PC-9 (cell line): ENCODE results near the gene ARHGAP33. TPM values are rescaled to one million over a fixed set of nuclear protein-coding genes. Genes with fewer than 3 reads are reported as not detected.

Experiments
- BruUV-seq: library from RNA; stranded (reverse); fragments of 400-500 nt; replicated peaks from 2 replicates; lab custom pipeline; 2021; lab: Mats Ljungman, UMichigan
- CTCF ChIA-PET: fragments of 300-600 bp; sonication (Branson Sonifier 250); formaldehyde crosslinking; loops from one replicate; lab custom pipeline; 2022; ENCODE audit warnings: antibody characterized with exemption; lab: Charles Lee
- POLR2A ChIA-PET: fragments of 300-600 bp; sonication (Branson Sonifier 250); formaldehyde crosslinking; loops from one replicate; lab custom pipeline; 2022; ENCODE audit warnings: antibody characterized with exemption; ENCODE audit not compliant: unreplicated experiment; lab: Charles Lee
- DNase-seq, 2 experiments: peaks; one replicate each; pipeline versions ENCODE4 v3.0.0 to v3.0.0-alpha.2; 2015 to 2022; ENCODE audit warnings: mixed read lengths in 1 of 2
- H2AFZ ChIP-seq: fragments of 200-600 bp; sonication (generic); 2 replicates; pipeline ENCODE4 v1.8.1; 2017; ENCODE audit warnings: antibody characterized with exemption
- H3F3A ChIP-seq: fragments of 200-600 bp; sonication (generic); 2 replicates; pipeline ENCODE4 v1.8.1; 2017; ENCODE audit warnings: antibody characterized with exemption, mild to moderate bottlenecking, low read depth; ENCODE audit not compliant: insufficient read depth
- H3K27ac ChIP-seq: fragments of 200-600 bp; sonication (generic); 2 replicates; pipeline ENCODE4 v1.6.1; 2016; ENCODE audit warnings: mixed run types
- H3K27me3 ChIP-seq: fragments of 200-600 bp; sonication (generic); 2 replicates; pipeline ENCODE4 v1.6.1; 2016; ENCODE audit warnings: low read depth, mixed run types; ENCODE audit not compliant: insufficient read depth
- H3K36me3 ChIP-seq: fragments of 200-600 bp; sonication (generic); 2 replicates; pipeline ENCODE4 v1.6.1; 2016; ENCODE audit warnings: low read depth, mixed run types
- H3K4me1 ChIP-seq: fragments of 200-600 bp; sonication (generic); replicated peaks from 2 replicates; pipeline ENCODE4 v1.6.1; 2016; ENCODE audit warnings: mixed run types; ENCODE audit not compliant: insufficient read depth
- H3K4me2 ChIP-seq: fragments of 200-600 bp; sonication (generic); 2 replicates; pipeline ENCODE4 v1.6.1; 2017; ENCODE audit warnings: mixed run types
- H3K4me3 ChIP-seq: fragments of 200-600 bp; sonication (generic); 2 replicates; pipeline ENCODE4 v1.6.1; 2016; ENCODE audit warnings: mixed run types
- H3K79me2 ChIP-seq: fragments of 200-600 bp; sonication (generic); 2 replicates; pipeline ENCODE4 v1.6.1; 2017; ENCODE audit warnings: low read depth, mixed run types
- H3K9me2 ChIP-seq: fragments of 200-600 bp; sonication (generic); 2 replicates; pipeline ENCODE4 v1.8.1; 2017; ENCODE audit warnings: mild to moderate bottlenecking; ENCODE audit not compliant: insufficient read depth
- H3K9me3 ChIP-seq: fragments of 200-600 bp; sonication (generic); 2 replicates; pipeline ENCODE4 v1.8.1; 2016; ENCODE audit warnings: low read depth; ENCODE audit not compliant: insufficient read depth
- H4K20me1 ChIP-seq: fragments of 200-600 bp; sonication (generic); 2 replicates; pipeline ENCODE4 v1.8.1; 2017; ENCODE audit not compliant: insufficient read depth
- EZH2 ChIP-seq: fragments of 200-600 bp; sonication (generic); IDR thresholded peaks from 2 replicates; pipeline ENCODE4 v1.8.0; 2017; ENCODE audit warnings: antibody characterized with exemption, low read depth
- intact Hi-C: fragments of 100-400 bp; cut with micrococcal nuclease; formaldehyde crosslinking; loops from one replicate; pipeline ENCODE4 v1.10.0; 2022; ENCODE audit not compliant: unreplicated experiment
- total RNA-seq: library from RNA; stranded (reverse); gene quantifications from 2 replicates; pipeline ENCODE4 v1.2.3, GENCODE V29; 2021
- TF ChIP-seq, protein P1 (sequence below): fragments of 200-600 bp; sonication (generic); conservative IDR thresholded peaks from 2 replicates; pipeline ENCODE4 v1.6.1; 2017; ENCODE audit warnings: mixed run types, antibody characterized with exemption, mild to moderate bottlenecking, moderate library complexity

The ARHGAP33 gene
- total RNA-seq, 1 experiment from 2014 or later = 21.3 TPM

DNA sequence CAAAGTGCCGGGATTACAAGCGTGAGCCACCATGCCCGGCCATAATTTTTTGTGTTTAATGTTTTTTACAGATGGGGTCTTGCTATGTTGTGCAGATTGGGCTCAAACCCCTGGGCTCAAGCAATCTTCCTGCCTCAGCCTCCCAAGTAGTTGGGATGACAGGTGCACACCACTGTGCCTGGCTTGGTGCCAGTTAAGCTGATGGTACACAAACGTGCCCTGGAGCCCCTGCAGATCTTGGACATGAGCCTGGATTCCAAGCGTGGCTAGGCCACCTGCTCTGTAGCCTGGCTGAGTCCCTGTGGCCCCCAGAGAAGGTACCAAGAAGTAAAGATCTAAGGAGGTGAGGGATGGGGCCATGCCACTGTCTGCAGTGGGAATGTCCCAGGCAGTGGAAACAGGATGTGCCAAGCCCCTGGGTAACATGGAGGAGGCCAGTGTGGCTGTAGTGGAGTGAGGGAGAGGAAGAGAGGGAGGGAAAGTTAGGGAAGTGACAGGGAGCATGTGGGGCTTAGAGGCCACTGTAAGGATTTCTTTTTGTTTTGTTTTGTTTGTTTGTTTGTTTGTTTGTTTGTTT, 30.2 kb downstream of the ARHGAP33 start:
- H4K20me1 ChIP-seq = no peaks in the 10 kb centered on the region
- TF ChIP-seq, protein P1, sequence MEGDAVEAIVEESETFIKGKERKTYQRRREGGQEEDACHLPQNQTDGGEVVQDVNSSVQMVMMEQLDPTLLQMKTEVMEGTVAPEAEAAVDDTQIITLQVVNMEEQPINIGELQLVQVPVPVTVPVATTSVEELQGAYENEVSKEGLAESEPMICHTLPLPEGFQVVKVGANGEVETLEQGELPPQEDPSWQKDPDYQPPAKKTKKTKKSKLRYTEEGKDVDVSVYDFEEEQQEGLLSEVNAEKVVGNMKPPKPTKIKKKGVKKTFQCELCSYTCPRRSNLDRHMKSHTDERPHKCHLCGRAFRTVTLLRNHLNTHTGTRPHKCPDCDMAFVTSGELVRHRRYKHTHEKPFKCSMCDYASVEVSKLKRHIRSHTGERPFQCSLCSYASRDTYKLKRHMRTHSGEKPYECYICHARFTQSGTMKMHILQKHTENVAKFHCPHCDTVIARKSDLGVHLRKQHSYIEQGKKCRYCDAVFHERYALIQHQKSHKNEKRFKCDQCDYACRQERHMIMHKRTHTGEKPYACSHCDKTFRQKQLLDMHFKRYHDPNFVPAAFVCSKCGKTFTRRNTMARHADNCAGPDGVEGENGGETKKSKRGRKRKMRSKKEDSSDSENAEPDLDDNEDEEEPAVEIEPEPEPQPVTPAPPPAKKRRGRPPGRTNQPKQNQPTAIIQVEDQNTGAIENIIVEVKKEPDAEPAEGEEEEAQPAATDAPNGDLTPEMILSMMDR = no peak
- no peak for TF ChIP-seq EZH2
- ChIA-PET CTCF (no interaction called here), POLR2A (no interaction called here)
- H3K4me2 ChIP-seq = no peak overlapping the region
- no peaks in the 10 kb centered on the region for H3K9me3 ChIP-seq
- no peaks in the 10 kb centered on the region for H3K9me2 ChIP-seq
- BruUV-seq = no TSS peak
- peaks cover 73% of the 10 kb centered on the region for H3K27me3 ChIP-seq
- no peaks in the 10 kb centered on the region for H3F3A ChIP-seq
- no peak overlapping the region for H3K4me3 ChIP-seq
- intact Hi-C loops = no loop called here
- H3K79me2 ChIP-seq = no peaks in the 10 kb centered on the region
- no peaks in the 10 kb centered on the region for H3K4me1 ChIP-seq
- H2AFZ ChIP-seq = no peak overlapping the region
- no peak for DNase-seq
- no peak overlapping the region for H3K27ac ChIP-seq
- H3K36me3 ChIP-seq = no peaks in the 10 kb centered on the region

GRCh38 chr19:35806597-35806996, 31.2 kb downstream of the ARHGAP33 start:
- ChIA-PET POLR2A (no interaction called here), CTCF (no interaction called here)
- TF ChIP-seq, protein P1 = no peak
- no peak for TF ChIP-seq EZH2
- H3K4me3 ChIP-seq = no peak overlapping the region
- intact Hi-C loops = no loop called here
- H2AFZ ChIP-seq = no peak overlapping the region
- no peaks in the 10 kb centered on the region for H4K20me1 ChIP-seq
- no peak for DNase-seq
- H3K9me3 ChIP-seq = no peaks in the 10 kb centered on the region
- H3K27me3 ChIP-seq = peaks cover 77% of the 10 kb centered on the region
- BruUV-seq = no TSS peak
- no peaks in the 10 kb centered on the region for H3F3A ChIP-seq
- no peaks in the 10 kb centered on the region for H3K9me2 ChIP-seq
- no peaks in the 10 kb centered on the region for H3K79me2 ChIP-seq
- H3K4me2 ChIP-seq = no peak overlapping the region
- no peaks in the 10 kb centered on the region for H3K36me3 ChIP-seq
- H3K27ac ChIP-seq = no peak overlapping the region
- no peaks in the 10 kb centered on the region for H3K4me1 ChIP-seq

GRCh38 chr19:35807633-35808032, 32.3 kb downstream of the ARHGAP33 start:
- ChIA-PET CTCF (no interaction called here), POLR2A (no interaction called here)
- Histone ChIP-seq H3K27ac (no peak overlapping the region), H3K4me2 (no peak overlapping the region), H3K9me3 (no peaks in the 10 kb centered on the region), H4K20me1 (no peaks in the 10 kb centered on the region), H3K36me3 (no peaks in the 10 kb centered on the region), H3K27me3 (peaks cover 77% of the 10 kb centered on the region), H3K79me2 (no peaks in the 10 kb centered on the region), H3K4me3 (no peak overlapping the region), H3F3A (no peaks in the 10 kb centered on the region), H2AFZ (no peak overlapping the region), H3K4me1 (no peaks in the 10 kb centered on the region), H3K9me2 (no peaks in the 10 kb centered on the region)
- no TSS peak for BruUV-seq
- intact Hi-C loops = no loop called here
- no peak for DNase-seq
- TF ChIP-seq EZH2 = no peak
- TF ChIP-seq, protein P1 = no peak
